ENCODE measurements around the gene CLSTN2. TPM values are rescaled to one million over a fixed set of nuclear protein-coding genes. Genes with fewer than 3 reads are reported as not detected.

CLSTN2 gene
- total and polyA plus RNA-seq, 4 donors, result 20.7 to 44.5 (median 22.7) TPM

GRCh38 chr3:140545197-140545596, 610.2 kb downstream of the CLSTN2 start:
- Histone ChIP-seq H3K27ac (ENCODE audit: low read depth, low read length) (no peak overlapping the region), H3K4me3 (ENCODE audit: low read depth, low read length) (no peak overlapping the region), H3K4me1 (ENCODE audit: control insufficient read depth, insufficient read depth, low read length) (no peaks in the 10 kb centered on the region), H3K9me3 (ENCODE audit: control insufficient read depth, insufficient read depth, low read length) (no peaks in the 10 kb centered on the region), H3K36me3 (ENCODE audit: control insufficient read depth, insufficient read depth, low read length) (no peaks in the 10 kb centered on the region), H3K27me3 (ENCODE audit: control insufficient read depth, insufficient read depth, low read length) (no peaks in the 10 kb centered on the region)
- DNase-seq (ENCODE audit: low read depth in 4 of 6, low spot score in 6 of 6), result no peak
- no CpG with 5 or more reads among the region's 1 CpG for WGBS (ENCODE audit: insufficient coverage)

GRCh38 chr3:140545756-140546155, 610.8 kb downstream of the CLSTN2 start:
- H3K4me1 ChIP-seq (ENCODE audit: control insufficient read depth, insufficient read depth, low read length), result no peaks in the 10 kb centered on the region
- no peaks in the 10 kb centered on the region for H3K9me3 ChIP-seq (ENCODE audit: control insufficient read depth, insufficient read depth, low read length)
- no peaks in the 10 kb centered on the region for H3K36me3 ChIP-seq (ENCODE audit: control insufficient read depth, insufficient read depth, low read length)
- 70% methylated on average over 2 of the region's 2 CpGs for WGBS (ENCODE audit: insufficient coverage)
- H3K4me3 ChIP-seq (ENCODE audit: low read depth, low read length), result no peak overlapping the region
- DNase-seq (ENCODE audit: low read depth in 4 of 6, low spot score in 6 of 6), result peak in 1 of 6 donors; percentile 9
- no peaks in the 10 kb centered on the region for H3K27me3 ChIP-seq (ENCODE audit: control insufficient read depth, insufficient read depth, low read length)
- H3K27ac ChIP-seq (ENCODE audit: low read depth, low read length), result no peak overlapping the region

- H3K4me1 ChIP-seq (ENCODE audit: control insufficient read depth, insufficient read depth, low read length), result no peaks in the 10 kb centered on the region
- H3K27ac ChIP-seq (ENCODE audit: low read depth, low read length), result no peak overlapping the region
- peak in 1 of 6 donors; percentile 23 for DNase-seq (ENCODE audit: low read depth in 4 of 6, low spot score in 6 of 6)
- H3K36me3 ChIP-seq (ENCODE audit: control insufficient read depth, insufficient read depth, low read length), result no peaks in the 10 kb centered on the region
- H3K27me3 ChIP-seq (ENCODE audit: control insufficient read depth, insufficient read depth, low read length), result no peaks in the 10 kb centered on the region
- no peak overlapping the region for H3K4me3 ChIP-seq (ENCODE audit: low read depth, low read length)
- H3K9me3 ChIP-seq (ENCODE audit: control insufficient read depth, insufficient read depth, low read length), result no peaks in the 10 kb centered on the region
- WGBS (ENCODE audit: insufficient coverage), result 70% methylated on average over 6 of the region's 6 CpGs
Observed at GRCh38 chr3:140546649-140547048, 611.7 kb downstream of the CLSTN2 start.

GRCh38 chr3:140552403-140552802, 617.4 kb downstream of the CLSTN2 start:
- Histone ChIP-seq H3K4me1 (ENCODE audit: control insufficient read depth, insufficient read depth, low read length) (no peaks in the 10 kb centered on the region), H3K4me3 (ENCODE audit: low read depth, low read length) (no peak overlapping the region), H3K27me3 (ENCODE audit: control insufficient read depth, insufficient read depth, low read length) (no peaks in the 10 kb centered on the region), H3K27ac (ENCODE audit: low read depth, low read length) (no peak overlapping the region), H3K36me3 (ENCODE audit: control insufficient read depth, insufficient read depth, low read length) (no peaks in the 10 kb centered on the region), H3K9me3 (ENCODE audit: control insufficient read depth, insufficient read depth, low read length) (no peaks in the 10 kb centered on the region)
- DNase-seq (ENCODE audit: low read depth in 4 of 6, low spot score in 6 of 6), result no peak
- 100% methylated on average over 2 of the region's 2 CpGs for WGBS (ENCODE audit: insufficient coverage)

GRCh38 chr3:140552898-140553297, 617.9 kb downstream of the CLSTN2 start:
- H3K4me3 ChIP-seq (ENCODE audit: low read depth, low read length), result no peak overlapping the region
- H3K27me3 ChIP-seq (ENCODE audit: control insufficient read depth, insufficient read depth, low read length), result no peaks in the 10 kb centered on the region
- H3K4me1 ChIP-seq (ENCODE audit: control insufficient read depth, insufficient read depth, low read length), result no peaks in the 10 kb centered on the region
- DNase-seq (ENCODE audit: low read depth in 4 of 6, low spot score in 6 of 6), result no peak
- 90% methylated on average over 4 of the region's 5 CpGs for WGBS (ENCODE audit: insufficient coverage)
- no peak overlapping the region for H3K27ac ChIP-seq (ENCODE audit: low read depth, low read length)
- no peaks in the 10 kb centered on the region for H3K9me3 ChIP-seq (ENCODE audit: control insufficient read depth, insufficient read depth, low read length)
- no peaks in the 10 kb centered on the region for H3K36me3 ChIP-seq (ENCODE audit: control insufficient read depth, insufficient read depth, low read length)

GRCh38 chr3:140553591-140553990, 618.6 kb downstream of the CLSTN2 start:
- 89% methylated on average over 3 of the region's 4 CpGs for WGBS (ENCODE audit: insufficient coverage)
- Histone ChIP-seq H3K9me3 (ENCODE audit: control insufficient read depth, insufficient read depth, low read length) (no peaks in the 10 kb centered on the region), H3K27ac (ENCODE audit: low read depth, low read length) (no peak overlapping the region), H3K27me3 (ENCODE audit: control insufficient read depth, insufficient read depth, low read length) (no peaks in the 10 kb centered on the region), H3K36me3 (ENCODE audit: control insufficient read depth, insufficient read depth, low read length) (no peaks in the 10 kb centered on the region), H3K4me3 (ENCODE audit: low read depth, low read length) (no peak overlapping the region), H3K4me1 (ENCODE audit: control insufficient read depth, insufficient read depth, low read length) (no peaks in the 10 kb centered on the region)
- DNase-seq (ENCODE audit: low read depth in 4 of 6, low spot score in 6 of 6), result no peak

- Histone ChIP-seq H3K36me3 (ENCODE audit: control insufficient read depth, insufficient read depth, low read length) (no peaks in the 10 kb centered on the region), H3K27me3 (ENCODE audit: control insufficient read depth, insufficient read depth, low read length) (no peaks in the 10 kb centered on the region), H3K9me3 (ENCODE audit: control insufficient read depth, insufficient read depth, low read length) (no peaks in the 10 kb centered on the region), H3K4me1 (ENCODE audit: control insufficient read depth, insufficient read depth, low read length) (no peaks in the 10 kb centered on the region), H3K4me3 (ENCODE audit: low read depth, low read length) (no peak overlapping the region), H3K27ac (ENCODE audit: low read depth, low read length) (no peak overlapping the region)
- DNase-seq (ENCODE audit: low read depth in 4 of 6, low spot score in 6 of 6), result no peak
- WGBS (ENCODE audit: insufficient coverage), result 100% methylated on average over 2 of the region's 3 CpGs
Observed at GRCh38 chr3:140555666-140556065, 620.7 kb downstream of the CLSTN2 start.

- Histone ChIP-seq H3K9me3 (ENCODE audit: control insufficient read depth, insufficient read depth, low read length) (no peaks in the 10 kb centered on the region), H3K4me1 (ENCODE audit: control insufficient read depth, insufficient read depth, low read length) (no peaks in the 10 kb centered on the region), H3K27ac (ENCODE audit: low read depth, low read length) (no peak overlapping the region), H3K27me3 (ENCODE audit: control insufficient read depth, insufficient read depth, low read length) (no peaks in the 10 kb centered on the region), H3K4me3 (ENCODE audit: low read depth, low read length) (no peak overlapping the region), H3K36me3 (ENCODE audit: control insufficient read depth, insufficient read depth, low read length) (no peaks in the 10 kb centered on the region)
- WGBS (ENCODE audit: insufficient coverage), result 100% methylated on average over 2 of the region's 4 CpGs
- DNase-seq (ENCODE audit: low read depth in 4 of 6, low spot score in 6 of 6), result no peak
Observed at GRCh38 chr3:140557476-140557875, 622.5 kb downstream of the CLSTN2 start.

GRCh38 chr3:140559546-140559945, 624.6 kb downstream of the CLSTN2 start:
- DNase-seq (ENCODE audit: low read depth in 4 of 6, low spot score in 6 of 6), result no peak
- Histone ChIP-seq H3K27ac (ENCODE audit: low read depth, low read length) (no peak overlapping the region), H3K4me1 (ENCODE audit: control insufficient read depth, insufficient read depth, low read length) (no peaks in the 10 kb centered on the region), H3K4me3 (ENCODE audit: low read depth, low read length) (no peak overlapping the region), H3K27me3 (ENCODE audit: control insufficient read depth, insufficient read depth, low read length) (no peaks in the 10 kb centered on the region), H3K36me3 (ENCODE audit: control insufficient read depth, insufficient read depth, low read length) (no peaks in the 10 kb centered on the region), H3K9me3 (ENCODE audit: control insufficient read depth, insufficient read depth, low read length) (no peaks in the 10 kb centered on the region)
- WGBS (ENCODE audit: insufficient coverage), result no CpG with 5 or more reads among the region's 4 CpGs

- Histone ChIP-seq H3K27me3 (ENCODE audit: control insufficient read depth, insufficient read depth, low read length) (no peaks in the 10 kb centered on the region), H3K27ac (ENCODE audit: low read depth, low read length) (no peak overlapping the region), H3K4me1 (ENCODE audit: control insufficient read depth, insufficient read depth, low read length) (peaks cover 3% of the 10 kb centered on the region), H3K4me3 (ENCODE audit: low read depth, low read length) (no peak overlapping the region), H3K36me3 (ENCODE audit: control insufficient read depth, insufficient read depth, low read length) (no peaks in the 10 kb centered on the region), H3K9me3 (ENCODE audit: control insufficient read depth, insufficient read depth, low read length) (no peaks in the 10 kb centered on the region)
- WGBS (ENCODE audit: insufficient coverage), result 95% methylated on average over 4 of the region's 7 CpGs
- peak in 1 of 6 donors; percentile 71 for DNase-seq (ENCODE audit: low read depth in 4 of 6, low spot score in 6 of 6)
Observed at GRCh38 chr3:140563206-140563760, 628.3 kb downstream of the CLSTN2 start.

All from spinal cord (tissue), 10 donors.